ENCODE measurements around the gene SLC22A8.

SLC22A8 gene

DNA sequence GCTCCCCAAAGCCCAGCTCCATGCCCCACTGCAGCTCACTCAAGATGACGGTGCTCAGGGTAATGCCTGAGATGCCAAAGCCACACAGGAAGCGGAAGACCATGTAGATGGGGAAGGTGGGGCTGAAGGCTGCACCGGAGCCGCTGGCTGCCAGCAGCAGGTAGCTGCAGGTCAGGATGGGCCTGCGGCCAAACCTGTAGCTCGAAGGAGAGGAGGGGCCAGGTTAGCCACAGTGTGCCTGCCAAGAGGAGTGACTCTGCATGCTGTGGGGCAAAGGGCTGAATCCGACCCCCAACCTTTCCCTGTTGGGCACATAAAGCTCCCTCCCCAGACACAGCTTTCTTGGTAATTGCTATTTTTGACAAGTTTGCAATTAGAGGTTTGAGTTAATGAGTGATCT lies 16.0 kb downstream of the SLC22A8 start:
- no peak for TF ChIP-seq CTCF (IDR thresholded peaks at IDR 0.05; ENCODE audit: unreplicated experiment in 3 of 3)
- H3K27me3 Mint-ChIP-seq (ENCODE audit: low read depth): peaks cover 9% of the 10 kb centered on the region
- no peaks in the 10 kb centered on the region for H3K9me3 Mint-ChIP-seq
- no peaks in the 10 kb centered on the region for H3K36me3 Mint-ChIP-seq (ENCODE audit: low read depth)
- H3K27ac Mint-ChIP-seq: no peak overlapping the region
- H3K4me1 Mint-ChIP-seq: peaks cover 3% of the 10 kb centered on the region
- no peak overlapping the region for H3K4me3 Mint-ChIP-seq

GRCh38 chr11:62999156-62999555 lies 16.5 kb downstream of the SLC22A8 start:
- H3K36me3 Mint-ChIP-seq (ENCODE audit: low read depth): no peaks in the 10 kb centered on the region
- H3K27me3 Mint-ChIP-seq (ENCODE audit: low read depth): peaks cover 12% of the 10 kb centered on the region
- H3K4me1 Mint-ChIP-seq: no peaks in the 10 kb centered on the region
- no peak for TF ChIP-seq CTCF (IDR thresholded peaks at IDR 0.05; ENCODE audit: unreplicated experiment in 3 of 3)
- no peaks in the 10 kb centered on the region for H3K9me3 Mint-ChIP-seq
- no peak overlapping the region for H3K4me3 Mint-ChIP-seq
- no peak overlapping the region for H3K27ac Mint-ChIP-seq

DNA sequence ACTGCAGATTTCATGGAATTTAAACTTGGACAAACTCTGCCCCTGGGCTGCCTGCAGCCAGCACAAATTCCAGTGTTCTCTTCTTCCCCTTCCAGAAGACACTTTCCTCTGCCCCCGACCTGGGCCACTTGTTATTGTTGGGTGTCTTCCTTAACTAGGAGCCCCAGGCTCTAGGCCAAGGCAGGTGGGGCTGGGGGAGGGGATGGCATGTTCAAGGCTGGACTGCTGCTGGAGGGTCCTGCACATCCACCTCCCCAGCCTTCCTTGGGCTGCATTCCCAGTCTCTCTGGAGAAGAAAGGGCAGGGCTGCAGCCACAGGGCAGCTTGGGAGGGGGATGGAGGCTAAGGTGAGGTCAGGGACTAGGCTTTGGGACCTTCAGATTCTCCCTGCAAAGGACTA lies 19.4 kb downstream of the SLC22A8 start:
- no peak overlapping the region for H3K27ac Mint-ChIP-seq
- TF ChIP-seq CTCF (IDR thresholded peaks at IDR 0.05; ENCODE audit: unreplicated experiment in 3 of 3): no peak
- peaks cover 29% of the 10 kb centered on the region for H3K27me3 Mint-ChIP-seq (ENCODE audit: low read depth)
- no peaks in the 10 kb centered on the region for H3K4me1 Mint-ChIP-seq
- no peaks in the 10 kb centered on the region for H3K36me3 Mint-ChIP-seq (ENCODE audit: low read depth)
- H3K9me3 Mint-ChIP-seq: no peaks in the 10 kb centered on the region
- no peak overlapping the region for H3K4me3 Mint-ChIP-seq

DNA sequence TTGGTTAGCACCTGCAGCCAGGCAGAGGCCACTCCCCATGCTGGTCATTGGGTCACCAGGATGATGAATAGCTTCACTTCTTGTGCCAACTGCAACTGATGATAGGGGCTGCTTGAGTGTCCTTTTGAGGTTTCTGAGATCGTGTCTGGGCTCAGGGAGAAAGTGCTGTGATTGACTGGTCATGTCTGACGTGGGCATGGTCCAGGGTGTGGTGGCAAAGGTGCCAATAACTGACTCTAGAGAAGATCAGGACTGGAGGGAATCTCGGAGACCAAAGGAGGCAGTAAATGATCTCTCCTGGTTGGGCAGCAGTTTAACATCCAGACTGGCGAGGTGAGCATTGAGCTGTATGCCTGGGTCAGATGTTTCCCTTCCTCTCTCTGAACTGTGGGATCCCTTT lies 20.9 kb downstream of the SLC22A8 start:
- Mint-ChIP-seq H3K9me3 (no peaks in the 10 kb centered on the region), H3K36me3 (ENCODE audit: low read depth) (no peaks in the 10 kb centered on the region), H3K4me3 (no peak overlapping the region), H3K27me3 (ENCODE audit: low read depth) (peaks cover 30% of the 10 kb centered on the region), H3K27ac (no peak overlapping the region), H3K4me1 (no peaks in the 10 kb centered on the region)
- no peak for TF ChIP-seq CTCF (IDR thresholded peaks at IDR 0.05; ENCODE audit: unreplicated experiment in 3 of 3)

DNA sequence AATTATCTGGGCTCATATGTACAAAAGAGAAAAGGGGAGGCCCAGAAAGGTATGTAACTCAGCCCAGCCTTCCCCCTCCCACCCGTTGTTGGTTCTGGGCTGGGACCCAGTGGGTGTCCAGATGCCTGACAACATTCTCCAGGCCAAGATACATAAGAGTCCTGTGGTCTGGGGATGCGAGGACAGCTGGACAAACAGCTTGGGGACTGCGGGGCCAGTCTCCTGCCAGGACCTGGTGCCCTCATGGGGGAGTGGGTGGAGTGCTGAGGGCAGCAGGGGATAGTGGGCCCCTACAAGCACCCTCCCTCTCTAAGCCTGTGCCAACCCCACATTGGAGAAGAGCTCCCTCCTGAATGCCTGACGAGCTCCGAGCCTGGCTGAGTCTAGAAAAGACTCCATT lies 27.4 kb downstream of the SLC22A8 start:
- Mint-ChIP-seq H3K27me3 (ENCODE audit: low read depth) (peaks cover 20% of the 10 kb centered on the region), H3K4me1 (no peaks in the 10 kb centered on the region), H3K27ac (no peak overlapping the region), H3K9me3 (no peaks in the 10 kb centered on the region), H3K36me3 (ENCODE audit: low read depth) (no peaks in the 10 kb centered on the region), H3K4me3 (no peak overlapping the region)
- no peak for TF ChIP-seq CTCF (IDR thresholded peaks at IDR 0.05; ENCODE audit: unreplicated experiment in 3 of 3)

GRCh38 chr11:62985041-62985750 lies 30.4 kb downstream of the SLC22A8 start:
- H3K27ac Mint-ChIP-seq: no peak overlapping the region
- no peaks in the 10 kb centered on the region for H3K4me1 Mint-ChIP-seq
- H3K4me3 Mint-ChIP-seq: no peak overlapping the region
- TF ChIP-seq CTCF (IDR thresholded peaks at IDR 0.05; ENCODE audit: unreplicated experiment in 3 of 3): no peak
- H3K9me3 Mint-ChIP-seq: peaks cover 2% of the 10 kb centered on the region
- no peaks in the 10 kb centered on the region for H3K36me3 Mint-ChIP-seq (ENCODE audit: low read depth)
- peaks cover 19% of the 10 kb centered on the region for H3K27me3 Mint-ChIP-seq (ENCODE audit: low read depth)
